ENCODE data around the gene SLC25A39. TPM values are rescaled to one million over a fixed set of nuclear protein-coding genes. Genes with fewer than 3 reads are reported as not detected.
A peak's percentile ranks its signal among the peaks of the same experiment; 100 is the strongest.

The SLC25A39 gene
- total and polyA plus RNA-seq, 2 of the 13 experiments (the other 11 are each of a cell fraction or from before 2014, with no cell fraction given): 144 to 151 TPM

- Histone ChIP-seq H3K27me3 (ENCODE audit: control insufficient read depth in 1 of 2, insufficient read depth in 2 of 2, low read length in 2 of 2) (peaks cover 7 to 21% of the 10 kb centered on the region in 2 experiments; a peak in 4 of 5 replicates), H3K4me3 (replicated peaks in 1 of 3; ENCODE audit: insufficient read depth in 1 of 3, low read depth in 2 of 3, low read length in 3 of 3) (no peak overlapping the region), H3K27ac (ENCODE audit: extremely low read length, insufficient read depth, low read length) (no peak overlapping the region), H3K4me1 (ENCODE audit: insufficient read depth, low read length) (peaks cover 36% of the 10 kb centered on the region), H3K36me3 (replicated peaks in 1 of 2; ENCODE audit: control insufficient read depth in 1 of 2, insufficient read depth in 2 of 2, low read length in 2 of 2) (no peaks in the 10 kb centered on the region), H4K20me1 (ENCODE audit: insufficient read depth, low read length) (no peaks in the 10 kb centered on the region), H3K9me3 (ENCODE audit: low read length) (no peaks in the 10 kb centered on the region), H3K9ac (ENCODE audit: insufficient read depth, low read depth, low read length) (no peak overlapping the region), H2AFZ (ENCODE audit: low read length) (no peak overlapping the region), H3K79me2 (ENCODE audit: insufficient read depth, low read length) (no peaks in the 10 kb centered on the region), H3K4me2 (ENCODE audit: low read depth, low read length) (no peak overlapping the region)
- ChIA-PET POLR2A (interaction anchor here (1.8 kb wide), 1 partner anchor 9 kb away, joined by 5 read pairs; no protein-coding TSS in a partner anchor), CTCF (ENCODE audit: low intra/inter-chr PET ratio, low total read pairs) (no interaction called here)
- no TSS peak for BruUV-seq (replicated peaks)
- TF ChIP-seq ZNF629 (CRISPR knock-in tag; conservative IDR thresholded peaks at IDR 0.05): peak; percentile 38; the same call in 1 of the 2 replicates
- TF ChIP-seq ZNF318 (CRISPR knock-in tag; IDR thresholded peaks at IDR 0.05): no peak
- 50% methylated on average over 6 of the region's 6 CpGs for WGBS (ENCODE audit: low lambda C conversion rate)
- intact Hi-C loops (cut with micrococcal nuclease; ENCODE audit: unreplicated experiment): no loop called here
- no peak for ATAC-seq
- DNase-seq (ENCODE audit: low spot score): no peak
- in situ Hi-C loops (cut with HindIII; ENCODE audit: extremely low pct_ligation_motif_present, low pct_unique_long_range_greater_than_20kb): no loop called here
- no peak for FAIRE-seq
Observed at GRCh38 chr17:44360144-44360533, 35.5 kb upstream of the SLC25A39 start.
